OCI-LY7 (cell line): ENCODE measurements around the gene TMED7.

Experiments
- CTCF ChIP-seq: fragments of 200-600 bp; sonication (generic); conservative IDR thresholded peaks from 2 replicates; pipeline ENCODE4 v1.5.1; 2014; ENCODE audit warnings: mild to moderate bottlenecking, antibody characterized with exemption, low read length, moderate library complexity, mixed read lengths
- EZH2phosphoT487 ChIP-seq: fragments of 200-600 bp; sonication (generic); IDR thresholded peaks from 2 replicates; pipeline ENCODE4 v1.6.1; 2018; ENCODE audit warnings: low read depth, borderline replicate concordance, mild to moderate bottlenecking, mixed run types, antibody characterized with exemption, low read length, moderate library complexity, mixed read lengths

DNA sequence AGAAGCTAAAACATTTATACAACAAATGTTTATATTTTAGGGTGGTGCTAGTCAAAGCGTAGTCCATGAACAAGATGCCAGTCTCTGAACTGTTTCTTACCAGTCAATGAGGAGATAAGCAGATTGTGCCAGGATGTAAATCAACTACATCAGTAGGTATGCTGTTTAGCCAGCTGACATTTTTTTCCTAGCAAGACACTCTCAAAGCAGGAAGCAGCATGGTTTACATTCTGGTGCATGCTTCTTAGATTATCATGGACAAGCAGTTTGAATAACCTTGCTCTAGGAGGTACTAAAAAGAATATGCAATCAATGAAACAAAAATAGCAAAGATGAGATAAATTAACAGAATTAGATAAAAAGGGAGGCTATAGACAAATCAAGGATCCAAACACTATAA is 40.6 kb downstream of the TMED7 start:
- TF ChIP-seq CTCF: no peak
- no peak for TF ChIP-seq EZH2phosphoT487
